EH (cell line): ENCODE results near the gene UBE2E2.

Experiments
- DNase-seq: peaks from one replicate; pipeline ENCODE4 v3.0.0-alpha.2; 2015; ENCODE audit warnings: low read depth

Gene UBE2E2

GRCh38 chr3:23480329-23480714, 277.2 kb downstream of the UBE2E2 start:
- DNase-seq = no peak

GRCh38 chr3:23481011-23481615, 278.0 kb downstream of the UBE2E2 start:
- DNase-seq = no peak

DNA sequence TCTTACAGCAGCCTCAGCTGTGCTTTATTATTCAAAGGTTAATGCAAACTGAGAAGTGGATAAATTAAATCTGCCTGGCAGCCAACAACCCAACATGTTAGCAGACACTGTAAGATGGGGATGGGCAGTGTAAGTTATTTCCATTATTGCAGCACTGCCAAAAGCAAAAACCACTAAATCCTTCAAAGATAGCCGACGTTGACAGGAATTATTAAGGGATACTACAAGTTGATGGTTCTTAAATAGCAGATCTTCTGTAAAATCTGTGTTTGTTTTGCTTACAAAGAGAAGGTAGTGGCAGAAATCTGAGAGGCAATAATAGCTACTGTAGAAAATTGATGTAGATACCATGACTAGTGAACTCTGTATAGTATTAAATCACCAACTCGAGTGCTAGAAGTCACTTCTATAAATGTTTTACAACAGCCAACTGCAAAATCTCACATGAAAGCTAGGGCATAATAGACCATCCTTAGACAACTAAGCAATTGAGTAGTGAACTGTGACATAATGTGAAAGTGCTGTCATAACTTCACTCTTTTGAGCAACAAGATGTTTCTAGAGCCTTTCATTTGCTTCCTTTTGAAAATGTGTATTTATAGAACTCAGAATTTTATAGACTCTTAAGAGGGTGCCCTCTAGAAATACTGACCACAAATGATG, 278.6 kb downstream of the UBE2E2 start:
- DNase-seq = no peak

- no peak for DNase-seq
Measured at GRCh38 chr3:23484386-23484785, 281.3 kb downstream of the UBE2E2 start.

DNA sequence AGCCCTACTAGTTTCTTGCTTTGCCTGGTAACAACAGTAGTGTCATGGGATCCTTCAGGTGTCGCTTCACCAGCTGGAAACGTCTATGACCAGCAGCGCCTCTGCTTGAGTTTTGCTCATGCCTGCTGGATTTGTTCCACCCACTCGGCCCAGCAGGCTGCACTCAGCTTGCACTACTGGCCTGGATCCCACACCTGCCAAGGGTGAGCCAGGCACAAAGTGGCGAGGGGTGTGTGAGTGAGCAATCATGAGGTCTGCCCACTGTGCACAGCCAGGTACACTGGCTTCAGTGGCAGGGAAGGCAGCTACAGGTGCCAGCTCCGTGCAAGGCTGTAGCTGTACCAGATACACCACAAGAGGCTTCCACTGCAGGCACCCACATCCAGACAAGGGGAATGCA, 282.8 kb downstream of the UBE2E2 start:
- DNase-seq = no peak

DNA sequence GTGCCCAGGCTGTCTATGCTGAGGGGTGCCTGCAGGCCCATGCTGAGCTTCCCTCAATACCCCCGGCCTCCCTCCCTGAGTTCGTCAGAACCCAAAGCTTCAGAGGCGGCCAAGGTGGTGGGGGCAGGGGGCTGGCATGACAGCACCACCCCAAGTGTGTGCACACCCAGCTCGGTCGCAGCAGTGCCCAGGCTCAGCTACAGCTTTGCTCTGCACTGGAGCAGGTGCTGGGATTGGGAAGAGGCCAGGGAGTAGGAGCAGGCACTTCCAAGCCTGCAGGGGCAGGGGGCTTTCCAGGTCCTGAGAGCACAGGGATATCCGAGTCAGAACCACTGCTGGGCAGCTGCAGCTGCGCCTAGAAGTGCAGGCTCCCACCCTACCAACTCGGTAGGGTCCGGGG, 283.9 kb downstream of the UBE2E2 start:
- DNase-seq = no peak

DNA sequence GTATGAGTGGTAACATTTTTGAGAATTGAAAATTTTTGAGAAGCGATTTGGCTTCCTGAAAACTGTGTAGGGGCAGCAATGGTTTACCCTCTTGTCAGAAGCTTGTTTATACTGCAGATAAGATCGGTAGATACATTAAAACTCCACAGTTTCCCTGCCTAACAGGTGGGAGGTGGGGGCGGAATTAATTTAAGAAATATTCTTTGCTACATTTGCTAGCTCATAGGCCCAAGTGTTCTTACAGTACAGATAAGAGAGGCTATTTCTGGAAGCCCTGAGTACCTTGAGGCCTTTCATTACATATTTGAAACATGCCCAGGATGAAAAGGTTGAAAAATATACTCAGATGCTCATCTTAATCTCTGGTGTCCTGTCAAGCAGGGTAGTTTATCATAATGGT, 285.5 kb downstream of the UBE2E2 start:
- no peak for DNase-seq

DNA sequence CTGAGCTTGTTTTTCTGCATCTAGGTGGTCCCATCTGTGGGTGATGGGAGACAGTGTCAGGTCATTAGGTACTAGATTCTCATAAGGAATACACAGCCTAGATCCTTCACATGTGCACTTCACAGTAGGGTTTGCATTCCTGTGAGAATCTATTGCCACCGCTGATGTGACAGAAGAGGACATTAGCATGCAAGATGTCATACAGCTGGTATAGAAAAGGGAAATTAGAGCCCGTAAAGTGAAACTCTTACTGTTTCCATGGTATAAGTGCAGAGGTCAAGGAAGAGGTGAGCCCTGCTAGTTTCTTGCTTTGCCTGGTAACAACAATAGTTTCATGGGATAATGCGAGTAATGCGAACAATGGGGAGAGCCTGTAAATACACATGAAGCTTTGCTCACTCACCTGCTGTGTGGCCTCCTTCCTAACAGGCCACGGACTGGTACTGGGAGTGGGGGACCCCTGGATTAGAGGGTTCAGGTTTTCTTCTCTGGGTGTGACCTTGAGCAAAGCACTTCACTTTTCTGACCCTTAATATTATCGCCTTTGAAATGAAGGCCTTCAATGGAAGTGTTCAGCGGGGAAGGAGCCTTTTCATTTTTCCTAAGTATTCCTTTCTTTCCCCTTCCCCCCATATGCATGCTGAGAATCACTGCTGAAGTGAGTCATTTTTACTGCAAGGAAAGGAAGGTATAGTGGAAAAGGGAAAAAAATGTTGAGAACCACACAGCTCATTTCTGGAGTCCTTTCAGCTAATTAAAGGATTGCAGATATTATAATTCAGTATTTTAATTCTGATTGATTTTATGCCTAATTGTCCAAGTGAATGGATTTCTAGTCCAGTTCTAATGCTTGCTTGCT, 286.4 kb downstream of the UBE2E2 start:
- DNase-seq = peak; percentile 49

- peak; percentile 71 for DNase-seq
Measured at GRCh38 chr3:23490459-23490858, 287.3 kb downstream of the UBE2E2 start.

GRCh38 chr3:23492057-23492456, 288.9 kb downstream of the UBE2E2 start:
- no peak for DNase-seq

GRCh38 chr3:23493889-23494288, 290.8 kb downstream of the UBE2E2 start:
- no peak for DNase-seq

DNA sequence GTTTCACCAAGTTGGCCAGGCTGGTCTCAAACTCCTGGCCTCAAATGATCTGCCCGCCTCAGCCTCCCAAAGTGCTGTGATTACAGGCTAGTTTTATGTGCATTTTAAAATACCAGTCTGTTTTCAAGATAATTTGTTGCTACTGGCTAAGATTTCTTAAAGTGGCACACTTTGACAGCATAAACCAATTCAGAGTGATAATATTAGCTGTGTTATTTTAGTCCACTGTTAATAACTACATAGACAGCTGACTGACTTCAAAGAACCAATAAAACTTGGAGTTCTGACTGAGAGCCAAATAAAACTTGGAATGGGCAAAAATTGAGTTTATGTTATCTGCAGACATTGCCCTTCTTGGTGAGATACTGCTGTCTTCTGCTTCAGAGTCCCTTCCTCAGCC, 291.8 kb downstream of the UBE2E2 start:
- no peak for DNase-seq

DNA sequence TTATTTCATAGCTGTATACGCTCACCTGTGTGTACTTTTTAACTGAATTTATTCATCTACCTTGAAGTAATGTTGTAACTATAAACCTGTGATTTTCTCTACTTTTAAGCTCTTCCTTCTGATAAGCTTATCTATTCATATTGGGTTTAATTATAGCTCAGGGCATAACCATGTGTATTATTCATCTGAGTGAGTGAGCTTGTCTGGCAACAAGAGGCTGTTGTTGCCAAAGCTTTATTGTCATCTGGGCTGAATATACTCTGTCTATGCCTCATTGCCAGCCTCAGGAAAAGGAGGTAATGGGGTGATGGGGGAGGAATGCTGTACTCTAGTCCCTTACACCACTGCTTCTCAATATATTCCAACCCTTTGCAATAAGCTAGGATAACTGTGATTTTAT, 292.4 kb downstream of the UBE2E2 start:
- DNase-seq = peak; percentile 47

DNA sequence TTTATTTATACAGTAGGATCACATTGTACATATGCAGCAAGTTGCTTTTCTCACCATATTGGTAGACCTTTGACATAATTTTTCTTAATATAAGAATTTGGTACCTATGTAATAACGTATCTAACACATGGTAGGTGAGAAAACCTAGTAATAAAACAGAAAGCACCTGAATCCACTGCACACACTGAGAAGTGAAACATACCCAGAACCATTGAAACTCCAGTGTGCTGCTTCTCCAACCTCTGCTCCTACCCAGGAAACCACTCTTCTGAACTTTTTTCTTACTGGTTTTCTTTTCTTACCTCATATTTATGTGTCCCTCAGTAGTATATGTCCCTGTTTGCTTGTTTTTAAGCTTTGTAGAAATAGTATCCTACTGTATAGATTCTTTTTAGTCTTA, 293.0 kb downstream of the UBE2E2 start:
- DNase-seq = no peak

DNA sequence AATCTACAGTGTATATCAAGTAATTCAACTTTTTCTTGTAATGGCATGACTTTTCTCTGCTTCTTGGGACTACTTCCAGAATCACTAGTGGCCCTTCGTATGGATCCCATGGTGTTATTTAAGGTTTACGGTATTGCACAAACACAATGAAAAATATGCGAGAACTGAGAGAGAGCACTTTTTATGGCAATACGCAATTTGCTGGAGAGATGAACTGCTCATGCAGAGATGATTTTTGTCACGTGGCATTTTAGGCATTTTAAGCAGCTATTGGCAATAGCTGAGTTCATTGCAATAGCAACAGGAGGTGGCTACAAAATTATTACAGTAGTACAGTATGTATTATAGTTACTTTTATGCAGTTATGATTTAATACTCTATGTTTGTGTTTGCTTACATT, 294.0 kb downstream of the UBE2E2 start:
- no peak for DNase-seq

GRCh38 chr3:23501201-23501802, 298.2 kb downstream of the UBE2E2 start:
- DNase-seq = peak; percentile 50

GRCh38 chr3:23508464-23508863, 305.3 kb downstream of the UBE2E2 start:
- no peak for DNase-seq

DNA sequence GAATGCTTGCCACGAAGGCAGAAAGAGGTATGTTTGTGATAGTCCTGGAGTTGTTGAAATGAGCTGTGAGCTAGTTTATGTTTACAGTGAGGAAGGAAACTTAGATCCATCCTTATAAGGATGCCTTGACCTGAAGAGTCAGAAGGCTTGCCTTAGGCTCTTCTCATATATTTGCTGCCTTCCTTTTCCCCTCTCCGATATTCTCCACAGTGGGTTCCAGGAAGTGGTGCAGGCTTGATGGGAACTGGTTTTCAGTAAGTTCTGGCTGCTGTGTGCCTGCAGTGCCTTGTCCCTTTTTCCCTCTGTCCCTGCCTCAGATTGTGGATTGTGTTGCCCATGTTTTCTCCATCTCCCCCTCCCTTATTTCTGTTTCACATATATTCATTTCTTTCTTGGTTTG, 315.3 kb downstream of the UBE2E2 start:
- DNase-seq = peak; percentile 6

DNA sequence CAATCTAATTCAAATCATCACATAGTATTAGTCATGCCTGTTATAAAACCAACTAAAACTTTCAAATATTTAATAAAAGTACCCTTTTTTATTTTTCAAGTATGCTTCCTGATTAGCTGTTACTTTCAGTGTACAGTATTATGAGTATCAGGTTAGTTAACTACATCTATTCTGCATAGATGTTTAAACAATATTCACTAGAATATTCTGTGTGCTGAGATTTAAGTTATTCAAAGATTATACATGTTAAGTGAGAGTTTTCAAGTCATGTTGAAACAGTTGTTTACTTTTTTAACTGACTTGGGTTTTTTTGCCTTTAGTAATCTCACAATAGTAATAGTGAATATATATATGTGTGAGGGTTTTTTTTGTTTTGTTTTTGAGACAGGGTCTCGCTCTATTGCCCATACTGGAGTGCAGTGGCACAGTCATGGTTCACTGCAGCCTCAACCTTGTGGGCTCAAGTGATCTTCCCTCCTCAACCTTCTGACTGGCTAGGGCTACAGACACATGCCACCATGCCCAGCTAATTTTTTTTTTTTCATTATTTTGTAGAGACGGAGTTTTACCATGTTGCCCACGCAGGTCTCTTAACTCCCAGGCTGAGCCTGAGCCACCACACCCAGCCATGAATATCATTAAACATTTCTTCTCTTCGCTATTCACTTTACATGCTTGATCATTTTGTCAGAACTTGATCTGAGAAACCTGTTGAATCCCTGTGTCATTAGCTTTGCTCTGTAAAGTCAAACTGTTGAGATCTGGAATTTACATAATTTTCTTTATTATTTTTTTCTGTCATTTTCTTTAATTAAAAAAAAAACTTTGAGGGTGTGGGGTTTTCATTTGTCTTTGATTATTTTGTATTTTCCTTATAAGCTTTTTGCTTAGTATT, 316.4 kb downstream of the UBE2E2 start:
- no peak for DNase-seq

- DNase-seq = no peak
Measured at GRCh38 chr3:23527326-23527725, 324.2 kb downstream of the UBE2E2 start.

GRCh38 chr3:23533596-23533995, 330.5 kb downstream of the UBE2E2 start:
- DNase-seq = no peak

DNA sequence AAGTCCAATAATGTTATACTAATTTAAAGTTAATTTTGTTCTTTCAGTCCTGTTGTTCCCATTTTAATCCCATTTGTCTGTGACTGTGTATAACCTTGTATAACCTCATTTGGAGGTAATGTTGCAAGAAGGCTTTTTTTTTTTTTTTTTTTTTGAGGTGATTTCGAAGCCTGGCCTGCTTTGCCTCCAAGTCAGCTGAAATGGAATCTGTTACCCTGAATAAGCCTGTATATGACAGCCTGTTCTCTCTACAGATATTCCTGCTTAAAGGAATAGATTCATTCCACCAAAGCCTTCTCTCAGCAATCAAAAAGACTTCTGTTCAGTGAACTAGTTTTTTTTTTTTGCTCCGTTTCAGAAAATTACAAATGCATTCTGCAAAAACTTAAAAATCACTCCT, 330.9 kb downstream of the UBE2E2 start:
- no peak for DNase-seq
